HCT116 (cell line): Measurements from ENCODE around the gene CCDC154. TPM values are rescaled to one million over a fixed set of nuclear protein-coding genes. Genes with fewer than 3 reads are reported as not detected.

Source experiments
- ATAC-seq: fragments of 200-7000 bp; cut with Tn5 transposase; 2 replicates; pipeline ENCODE4 v1.9.1; 2020; ENCODE audit warnings: mild to moderate bottlenecking, moderate library complexity
- BruUV-seq: library from RNA; stranded (reverse); fragments of 400-500 nt; replicated peaks from 2 replicates; lab custom pipeline; 2021; lab: Mats Ljungman, UMichigan
- CTCF ChIA-PET: fragments of 300-600 bp; sonication (Branson Sonifier 250); formaldehyde crosslinking; loops from one replicate; lab custom pipeline; 2021; ENCODE audit warnings: antibody characterized with exemption; lab: Charles Lee
- POLR2A ChIA-PET: fragments of 300-600, 350-600 bp; sonication (Branson Sonifier 250); formaldehyde crosslinking; loops from one replicate; lab custom pipeline; 2021; ENCODE audit warnings: antibody characterized with exemption; lab: Charles Lee
- RAD21 ChIA-PET, 2 experiments: fragments of 300-600 bp; sonication (Branson Sonifier 250); formaldehyde crosslinking; loops; one replicate each; lab custom pipeline; 2023; ENCODE audit warnings: low total read pairs in 2 of 2; ENCODE audit not compliant: uncharacterized antibody in 2 of 2, unreplicated experiment in 2 of 2, low non-redundant PET in 1 of 2; lab: Charles Lee
- DNase-seq: peaks from one replicate; pipeline ENCODE4 v3.0.0-alpha.2; 2010; ENCODE audit warnings: low read depth, low spot score
- H2AFZ ChIP-seq: fragments of 200-600 bp; shearing (Covaris generic), sonication (generic); 2 replicates; pipeline ENCODE4 v1.6.1; 2017; ENCODE audit warnings: low read depth, mixed run types, mixed read lengths, antibody characterized with exemption, low read length; ENCODE audit not compliant: poor library complexity, severe bottlenecking
- H3K27ac ChIP-seq: 2 replicates; pipeline ENCODE4 v1.5.1; 2012; ENCODE audit warnings: low read depth, low read length
- H3K27me3 ChIP-seq: fragments of 200-600 bp; sonication (generic); 2 replicates; pipeline ENCODE4 v1.6.1; 2016; ENCODE audit warnings: mixed run types, low read length, mixed read lengths; ENCODE audit not compliant: insufficient read depth
- H3K36me3 ChIP-seq, 2 experiments: fragments of 200-500 bp in 1 of 2; fragments of 200-600 bp in 1 of 2; sonication (Bioruptor generic) in 1 of 2; sonication (generic) in 1 of 2; 2 replicates each; pipeline versions ENCODE4 v1.5.1 to v1.6.1; 2014 to 2016; ENCODE audit warnings: low read length in 2 of 2, inconsistent platforms in 1 of 2, mixed read lengths in 1 of 2, mixed run types in 1 of 2; ENCODE audit not compliant: insufficient read depth in 2 of 2, control insufficient read depth in 1 of 2
- H3K4me1 ChIP-seq, 2 experiments: fragments of 200-600 bp in 1 of 2; sonication (generic) in 1 of 2; 2 replicates each; pipeline versions ENCODE4 v1.5.1 to v1.6.1; 2012 to 2017; ENCODE audit warnings: low read length in 2 of 2, inconsistent platforms in 1 of 2, mild to moderate bottlenecking in 1 of 2, mixed read lengths in 1 of 2, mixed run types in 1 of 2, moderate library complexity in 1 of 2; ENCODE audit not compliant: insufficient read depth in 2 of 2, control insufficient read depth in 1 of 2
- H3K4me2 ChIP-seq: fragments of 200-600 bp; sonication (generic); 2 replicates; pipeline ENCODE4 v1.6.1; 2017; ENCODE audit warnings: mixed run types, low read length, mixed read lengths
- H3K4me3 ChIP-seq, 2 experiments: fragments of 200-600 bp in 1 of 2; sonication (generic) in 1 of 2; replicated peaks in 1 of 2; 2 replicates each; pipeline ENCODE4 v1.5.1; 2011 to 2016; ENCODE audit warnings: low read length in 2 of 2, control low read depth in 1 of 2, low read depth in 1 of 2, mild to moderate bottlenecking in 1 of 2, mixed read lengths in 1 of 2, mixed run types in 1 of 2
- H3K79me2 ChIP-seq: fragments of 200-600 bp; sonication (generic); 2 replicates; pipeline ENCODE4 v1.6.1; 2017; ENCODE audit warnings: mild to moderate bottlenecking, mixed run types, low read length, moderate library complexity, mixed read lengths; ENCODE audit not compliant: insufficient read depth
- H3K9ac ChIP-seq: fragments of 200-600 bp; sonication (generic); 2 replicates; pipeline ENCODE4 v1.6.1; 2016; ENCODE audit warnings: low read length, mixed read lengths
- H3K9me2 ChIP-seq: fragments of 200-600 bp; sonication (generic), shearing (Covaris generic); 2 replicates; pipeline ENCODE4 v1.6.1; 2017; ENCODE audit warnings: mixed run types, mild to moderate bottlenecking, moderate library complexity; ENCODE audit not compliant: insufficient read depth
- H3K9me3 ChIP-seq, 2 experiments: fragments of 200-500 bp in 1 of 2; fragments of 200-600 bp in 1 of 2; sonication (Bioruptor generic) in 1 of 2; sonication (generic) in 1 of 2; 2 replicates each; pipeline ENCODE4 v1.6.1; 2014 to 2017; ENCODE audit warnings: low read length in 2 of 2, mixed read lengths in 2 of 2, inconsistent platforms in 1 of 2, low read depth in 1 of 2, mild to moderate bottlenecking in 1 of 2, mixed run types in 1 of 2, moderate library complexity in 1 of 2; ENCODE audit not compliant: control insufficient read depth in 1 of 2, insufficient read depth in 1 of 2
- H4K20me1 ChIP-seq: fragments of 200-600 bp; sonication (generic), shearing (Covaris generic); 2 replicates; pipeline ENCODE4 v1.6.1; 2017; ENCODE audit warnings: mixed run types, mild to moderate bottlenecking, moderate library complexity; ENCODE audit not compliant: insufficient read depth
- ELF1 ChIP-seq: IDR thresholded peaks from 2 replicates; pipeline ENCODE4 v1.6.1; 2012; ENCODE audit warnings: low read depth, borderline replicate concordance
- FOSL1 ChIP-seq: IDR thresholded peaks from 2 replicates; pipeline ENCODE4 v1.6.1; 2012; ENCODE audit warnings: low read depth
- JUND ChIP-seq: IDR thresholded peaks from 2 replicates; pipeline ENCODE4 v1.6.1; 2012
- POLR2AphosphoS5 ChIP-seq: IDR thresholded peaks from 2 replicates; pipeline ENCODE4 v1.6.1; 2011; ENCODE audit warnings: mild to moderate bottlenecking, low read depth, low read length, moderate library complexity
- RAD21 ChIP-seq: IDR thresholded peaks from 2 replicates; pipeline ENCODE4 v1.6.1; 2012; ENCODE audit warnings: low read depth, mild to moderate bottlenecking
- REST ChIP-seq: IDR thresholded peaks from 2 replicates; pipeline ENCODE4 v1.6.1; 2012; ENCODE audit warnings: low read depth
- SIN3A ChIP-seq: IDR thresholded peaks from 2 replicates; pipeline ENCODE4 v1.6.1; 2012; ENCODE audit warnings: low read depth
- SP1 ChIP-seq: IDR thresholded peaks from 2 replicates; pipeline ENCODE4 v1.6.1; 2012; ENCODE audit warnings: low read depth
- SRF ChIP-seq: IDR thresholded peaks from 2 replicates; pipeline ENCODE4 v1.6.1; 2012; ENCODE audit warnings: low read depth
- TCF7L2 ChIP-seq: IDR thresholded peaks from 2 replicates; pipeline ENCODE4 v1.7.0; 2011; ENCODE audit warnings: borderline replicate concordance, inconsistent platforms; ENCODE audit not compliant: insufficient read depth, insufficient read length; ENCODE audit errors: extremely low read depth
- ZFX ChIP-seq: fragments of 450-650 bp; IDR thresholded peaks from 2 replicates; pipeline ENCODE4 v1.6.1; 2017
- ZNF274 ChIP-seq: fragments of 200-500 bp; sonication (Bioruptor generic); IDR thresholded peaks from 2 replicates; pipeline ENCODE4 v1.6.1; 2014; ENCODE audit warnings: mild to moderate bottlenecking, low read depth, low read length, inconsistent platforms
- intact Hi-C: fragments of 100-400 bp; cut with micrococcal nuclease; formaldehyde crosslinking; loops from 2 replicates; pipeline ENCODE4 v1.10.0; 2022
- total RNA-seq: library from RNA; stranded (reverse); gene quantifications from one replicate; pipeline ENCODE4 v1.2.1, GENCODE V29; 2021; ENCODE audit not compliant: unreplicated experiment
- TF ChIP-seq, protein P1 (sequence below): IDR thresholded peaks from 2 replicates; pipeline ENCODE4 v1.6.1; 2012
- TF ChIP-seq, protein P2 (sequence below): IDR thresholded peaks from 2 replicates; pipeline ENCODE4 v1.6.1; 2011; ENCODE audit warnings: mild to moderate bottlenecking, low read length, moderate library complexity; ENCODE audit not compliant: insufficient replicate concordance; ENCODE audit errors: extremely low read depth
- TF ChIP-seq, protein P3 (sequence below), 3 experiments: fragments of 200-600 bp in 1 of 3; sonication (generic) in 1 of 3; IDR thresholded peaks in 2 of 3; conservative IDR thresholded peaks in 1 of 3; 2 replicates each; pipeline ENCODE4 v1.5.1; 2012 to 2017; ENCODE audit warnings: low read depth in 2 of 3, low read length in 2 of 3, antibody characterized with exemption in 1 of 3, borderline replicate concordance in 1 of 3, control low read depth in 1 of 3, mild to moderate bottlenecking in 1 of 3, mixed read lengths in 1 of 3, mixed run types in 1 of 3, moderate library complexity in 1 of 3; ENCODE audit not compliant: insufficient read depth in 1 of 3
- TF ChIP-seq, protein P4 (sequence below): IDR thresholded peaks from 2 replicates; pipeline ENCODE4 v1.6.1; 2012

Gene CCDC154
- total RNA-seq, 1 experiment from 2014 or later = 1.7 TPM

DNA sequence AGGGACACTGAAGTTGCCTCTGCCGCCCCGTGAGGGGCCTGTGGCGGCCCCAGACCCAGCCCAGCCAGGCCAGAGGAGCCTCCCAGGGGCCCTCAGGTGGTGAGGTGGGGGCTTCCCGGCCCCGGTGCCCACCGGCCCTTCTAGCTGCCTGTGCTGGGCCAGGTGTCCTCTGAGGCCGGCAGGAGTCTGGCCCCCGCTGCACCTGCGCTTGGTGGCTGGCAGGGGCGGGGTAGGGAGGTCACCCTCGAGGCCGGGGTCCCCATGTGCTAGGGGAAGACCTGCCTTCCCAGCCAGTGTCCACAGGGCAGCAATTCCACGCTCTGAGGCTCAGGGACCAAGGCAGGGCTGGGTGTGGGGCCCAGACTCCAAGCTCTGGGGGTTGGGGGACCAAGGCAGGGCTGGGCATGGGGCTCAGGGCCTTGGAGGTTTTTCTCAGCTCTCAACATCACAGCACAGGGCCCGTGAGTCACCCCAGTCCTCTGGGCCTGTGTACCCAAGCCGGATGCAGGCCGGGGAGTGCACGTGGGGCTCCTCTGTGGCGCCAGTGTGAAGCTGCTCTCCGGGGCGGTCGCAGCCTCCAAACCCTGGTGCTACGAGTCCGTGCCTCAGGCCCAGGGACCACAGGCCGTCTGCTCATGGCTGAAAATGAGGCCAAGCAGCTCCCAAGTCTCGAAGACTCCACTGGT is 1.3 kb upstream of the CCDC154 start:
- RAD21 ChIA-PET = no interaction called here

More for the DNA sequence above, 1.3 kb upstream of the CCDC154 start:
- H3K4me1 ChIP-seq = no peaks in the 10 kb centered on the region
- H4K20me1 ChIP-seq = no peaks in the 10 kb centered on the region
- ChIA-PET POLR2A (no interaction called here), CTCF (no interaction called here)
- TF ChIP-seq SIN3A (no peak), ELF1 (no peak), ZFX (no peak), REST (no peak), JUND (no peak), POLR2AphosphoS5 (no peak), TCF7L2 (no peak), RAD21 (no peak), ZNF274 (no peak), SP1 (no peak), FOSL1 (no peak), SRF (no peak)
- TF ChIP-seq, protein P1, sequence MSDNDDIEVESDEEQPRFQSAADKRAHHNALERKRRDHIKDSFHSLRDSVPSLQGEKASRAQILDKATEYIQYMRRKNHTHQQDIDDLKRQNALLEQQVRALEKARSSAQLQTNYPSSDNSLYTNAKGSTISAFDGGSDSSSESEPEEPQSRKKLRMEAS = no peak
- TF ChIP-seq, protein P2, sequence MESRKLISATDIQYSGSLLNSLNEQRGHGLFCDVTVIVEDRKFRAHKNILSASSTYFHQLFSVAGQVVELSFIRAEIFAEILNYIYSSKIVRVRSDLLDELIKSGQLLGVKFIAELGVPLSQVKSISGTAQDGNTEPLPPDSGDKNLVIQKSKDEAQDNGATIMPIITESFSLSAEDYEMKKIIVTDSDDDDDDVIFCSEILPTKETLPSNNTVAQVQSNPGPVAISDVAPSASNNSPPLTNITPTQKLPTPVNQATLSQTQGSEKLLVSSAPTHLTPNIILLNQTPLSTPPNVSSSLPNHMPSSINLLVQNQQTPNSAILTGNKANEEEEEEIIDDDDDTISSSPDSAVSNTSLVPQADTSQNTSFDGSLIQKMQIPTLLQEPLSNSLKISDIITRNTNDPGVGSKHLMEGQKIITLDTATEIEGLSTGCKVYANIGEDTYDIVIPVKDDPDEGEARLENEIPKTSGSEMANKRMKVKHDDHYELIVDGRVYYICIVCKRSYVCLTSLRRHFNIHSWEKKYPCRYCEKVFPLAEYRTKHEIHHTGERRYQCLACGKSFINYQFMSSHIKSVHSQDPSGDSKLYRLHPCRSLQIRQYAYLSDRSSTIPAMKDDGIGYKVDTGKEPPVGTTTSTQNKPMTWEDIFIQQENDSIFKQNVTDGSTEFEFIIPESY = no peak
- TF ChIP-seq, protein P3, sequence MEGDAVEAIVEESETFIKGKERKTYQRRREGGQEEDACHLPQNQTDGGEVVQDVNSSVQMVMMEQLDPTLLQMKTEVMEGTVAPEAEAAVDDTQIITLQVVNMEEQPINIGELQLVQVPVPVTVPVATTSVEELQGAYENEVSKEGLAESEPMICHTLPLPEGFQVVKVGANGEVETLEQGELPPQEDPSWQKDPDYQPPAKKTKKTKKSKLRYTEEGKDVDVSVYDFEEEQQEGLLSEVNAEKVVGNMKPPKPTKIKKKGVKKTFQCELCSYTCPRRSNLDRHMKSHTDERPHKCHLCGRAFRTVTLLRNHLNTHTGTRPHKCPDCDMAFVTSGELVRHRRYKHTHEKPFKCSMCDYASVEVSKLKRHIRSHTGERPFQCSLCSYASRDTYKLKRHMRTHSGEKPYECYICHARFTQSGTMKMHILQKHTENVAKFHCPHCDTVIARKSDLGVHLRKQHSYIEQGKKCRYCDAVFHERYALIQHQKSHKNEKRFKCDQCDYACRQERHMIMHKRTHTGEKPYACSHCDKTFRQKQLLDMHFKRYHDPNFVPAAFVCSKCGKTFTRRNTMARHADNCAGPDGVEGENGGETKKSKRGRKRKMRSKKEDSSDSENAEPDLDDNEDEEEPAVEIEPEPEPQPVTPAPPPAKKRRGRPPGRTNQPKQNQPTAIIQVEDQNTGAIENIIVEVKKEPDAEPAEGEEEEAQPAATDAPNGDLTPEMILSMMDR (IDR thresholded peaks at IDR 0.05 in 2 of 3, conservative IDR thresholded peaks at IDR 0.05 in 1 of 3; ENCODE audit: borderline replicate concordance in 1 of 3, insufficient read depth in 1 of 3, low read depth in 2 of 3, low read length in 2 of 3) = no peak
- TF ChIP-seq, protein P4, sequence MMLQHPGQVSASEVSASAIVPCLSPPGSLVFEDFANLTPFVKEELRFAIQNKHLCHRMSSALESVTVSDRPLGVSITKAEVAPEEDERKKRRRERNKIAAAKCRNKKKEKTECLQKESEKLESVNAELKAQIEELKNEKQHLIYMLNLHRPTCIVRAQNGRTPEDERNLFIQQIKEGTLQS = no peak
- no peak overlapping the region for H3K27ac ChIP-seq
- H3K9me3 ChIP-seq = no peaks in the 10 kb centered on the region
- H3K4me2 ChIP-seq = no peak overlapping the region
- no peaks in the 10 kb centered on the region; a peak in 1 of 4 replicates for H3K36me3 ChIP-seq
- H3K79me2 ChIP-seq = no peaks in the 10 kb centered on the region
- H3K4me3 ChIP-seq = no peak overlapping the region
- ATAC-seq (no peak), DNase-seq (no peak)
- BruUV-seq = no TSS peak
- H3K27me3 ChIP-seq = no peaks in the 10 kb centered on the region
- H2AFZ ChIP-seq = no peak overlapping the region
- intact Hi-C loops = no loop called here
- no peaks in the 10 kb centered on the region for H3K9me2 ChIP-seq
- H3K9ac ChIP-seq = no peak overlapping the region
